Measurements from ENCODE around the gene DHX9. TPM values are rescaled to one million over a fixed set of nuclear protein-coding genes. Genes with fewer than 3 reads are reported as not detected.
A peak's percentile ranks its signal among the peaks of the same experiment; 100 is the strongest.

The DHX9 gene
- total RNA-seq, result 10 to 100 TPM; 29.5 to 84.0 (median 65.8) TPM

- H3K27ac ChIP-seq, result peak within 1 kb of the TSS; percentile 90 to 95 (median 95)
- no peaks in the 10 kb centered on the region for H3K9me3 ChIP-seq
- TF ChIP-seq POLR2AphosphoS5 (IDR thresholded peaks at IDR 0.05) (peak; percentile 97 to 98 (median 98)), EP300 (IDR thresholded peaks at IDR 0.05; ENCODE audit: low read depth) (no peak), CTCF (IDR thresholded peaks at IDR 0.05) (peak in 3 of 5 experiments; percentile 21 to 50 (median 23)), POLR2A (IDR thresholded peaks at IDR 0.05) (peak; percentile 90)
- H3K36me3 ChIP-seq, result peaks cover 0 to 5% (median 2%) of the 10 kb centered on the region in 4 donors
- 0% methylated on average over 2 to 42 of the region's 92 CpGs for WGBS, 2 donors (ENCODE audit: low coverage in 1 of 2)
- intact Hi-C loops (cut with DNase I; ENCODE audit: low total_unique reads) (no loop called here), in situ Hi-C loops (cut with MboI; ENCODE audit: low pct_ligation_motif_present in 1 of 4, low pct_unique_long_range_greater_than_20kb in 1 of 4, low sequenced_read_pairs in 3 of 4) (no loop called here)
- peak; percentile 96 for DNase-seq
- H3K4me3 ChIP-seq, result peak within 1 kb of the TSS; percentile 56 to 81 (median 68)
- H3K27me3 ChIP-seq, result no peaks in the 10 kb centered on the region
- H3K4me1 ChIP-seq, result peaks cover 0 to 42% (median 30%) of the 10 kb centered on the region in 4 donors
Measured at GRCh38 chr1:182839209-182840066, at the start of gene DHX9. DHX9 (plus strand) TSS chr1:182839347; CDS start chr1:182842567, 3,220 bp downstream.

GRCh38 chr1:182791281-182792179 lies 47.6 kb upstream of the DHX9 start:
- Histone ChIP-seq H3K27me3 (no peaks in the 10 kb centered on the region), H3K36me3 (no peaks in the 10 kb centered on the region), H3K4me3 (no peak overlapping the region), H3K4me1 (peaks cover 4 to 17% (median 14%) of the 10 kb centered on the region in 4 donors), H3K9me3 (no peaks in the 10 kb centered on the region), H3K27ac (no peak overlapping the region)
- intact Hi-C loops (cut with DNase I; ENCODE audit: low total_unique reads) (no loop called here), in situ Hi-C loops (cut with MboI; ENCODE audit: low pct_ligation_motif_present in 1 of 4, low pct_unique_long_range_greater_than_20kb in 1 of 4, low sequenced_read_pairs in 3 of 4) (loop anchor here (10.0 to 25.0 kb wide), 3 partner anchors 329 to 704 kb away; partner anchors contain the start of gene RGSL1 (in 1 of the 4))
- no peak for TF ChIP-seq EP300 (IDR thresholded peaks at IDR 0.05; ENCODE audit: low read depth)
- TF ChIP-seq POLR2AphosphoS5 (IDR thresholded peaks at IDR 0.05), result no peak
- TF ChIP-seq POLR2A (IDR thresholded peaks at IDR 0.05), result no peak
- TF ChIP-seq CTCF (IDR thresholded peaks at IDR 0.05), result no peak
- WGBS, 2 donors (ENCODE audit: low coverage in 1 of 2), result 89 to 90% methylated on average over 8 of the region's 8 CpGs
- DNase-seq, result no peak

- H3K27me3 ChIP-seq, result no peaks in the 10 kb centered on the region
- no peak overlapping the region for H3K4me3 ChIP-seq
- peak overlapping the region in 2 of 4 donors; percentile 20 to 52 for H3K27ac ChIP-seq
- intact Hi-C loops (cut with DNase I; ENCODE audit: low total_unique reads), result no loop called here
- 79 to 81% methylated on average over 2 of the region's 2 CpGs for WGBS, 2 donors (ENCODE audit: low coverage in 1 of 2)
- H3K9me3 ChIP-seq, result no peaks in the 10 kb centered on the region
- in situ Hi-C loops (cut with MboI; ENCODE audit: low pct_ligation_motif_present in 1 of 4, low pct_unique_long_range_greater_than_20kb in 1 of 4, low sequenced_read_pairs in 3 of 4), result loop anchor here (10.0 to 25.0 kb wide), 3 partner anchors 332 to 707 kb away; partner anchors contain the start of gene RGSL1 (in 1 of the 4)
- H3K36me3 ChIP-seq, result no peaks in the 10 kb centered on the region
- no peak for TF ChIP-seq EP300 (IDR thresholded peaks at IDR 0.05; ENCODE audit: low read depth)
- TF ChIP-seq POLR2A (IDR thresholded peaks at IDR 0.05), result no peak
- TF ChIP-seq POLR2AphosphoS5 (IDR thresholded peaks at IDR 0.05), result no peak
- TF ChIP-seq CTCF (IDR thresholded peaks at IDR 0.05), result no peak
- peaks cover 0 to 10% (median 8%) of the 10 kb centered on the region in 4 donors for H3K4me1 ChIP-seq
- no peak for DNase-seq
Measured at GRCh38 chr1:182794091-182794490, 45.1 kb upstream of the DHX9 start.
